ENCODE results near the gene SYTL3. TPM values are rescaled to one million over a fixed set of nuclear protein-coding genes. Genes with fewer than 3 reads are reported as not detected.

Gene SYTL3
- total and polyA plus RNA-seq, 8 donors, result 3.1 to 14.6 (median 5.3) TPM

DNA sequence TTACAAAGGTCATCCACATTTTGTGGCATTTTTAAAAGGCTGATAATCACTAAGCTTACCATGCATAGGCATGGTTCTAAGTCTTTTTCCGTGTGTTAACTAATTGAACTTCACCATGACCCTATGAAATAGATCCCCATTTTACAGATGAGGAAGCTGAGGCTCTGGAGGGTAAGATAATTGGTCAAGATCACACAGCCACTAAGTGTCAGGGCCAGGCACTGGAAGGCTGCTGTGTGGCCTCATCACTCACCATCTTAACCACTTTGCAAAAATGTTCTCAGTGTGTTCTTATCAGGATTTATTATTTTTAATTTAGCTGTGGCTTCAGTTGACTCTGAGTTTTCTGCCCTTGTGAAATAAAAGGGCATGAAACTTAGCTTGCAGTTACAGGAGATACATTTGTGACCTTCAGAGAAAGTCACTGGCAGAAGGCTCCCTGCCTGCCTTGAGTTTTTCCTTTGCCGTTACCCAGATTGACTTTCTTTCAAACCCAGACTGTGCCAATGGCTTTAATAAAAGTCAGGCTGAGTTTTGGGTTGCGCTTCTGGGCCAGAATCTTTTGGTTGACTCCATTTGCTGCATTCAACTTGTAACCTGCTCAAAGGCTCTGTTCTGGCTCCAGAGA is 87.3 kb downstream of the SYTL3 start:
- Histone ChIP-seq H3K4me1 (no peaks in the 10 kb centered on the region), H3K36me3 (peaks cover 0 to 6% (median 2%) of the 10 kb centered on the region in 4 donors), H3K27me3 (no peaks in the 10 kb centered on the region), H3K9me3 (peaks cover 0 to 21% (median 12%) of the 10 kb centered on the region in 4 donors), H3K4me3 (no peak overlapping the region), H3K27ac (no peak overlapping the region)
- 88 to 97% (median 92%) methylated on average over 3 of the region's 3 CpGs for WGBS, 5 donors
- no peak for DNase-seq
- intact Hi-C loops (cut with DNase I; ENCODE audit: low total_unique reads), result no loop called here
- TF ChIP-seq CTCF (IDR thresholded peaks at IDR 0.05) (no peak), POLR2AphosphoS5 (IDR thresholded peaks at IDR 0.05) (no peak), EP300 (IDR thresholded peaks at IDR 0.05) (no peak), POLR2A (IDR thresholded peaks at IDR 0.05) (no peak)

GRCh38 chr6:158737710-158738615 is 88.1 kb downstream of the SYTL3 start:
- intact Hi-C loops (cut with DNase I; ENCODE audit: low total_unique reads), result no loop called here
- no peak overlapping the region for H3K27ac ChIP-seq
- no peaks in the 10 kb centered on the region for H3K4me1 ChIP-seq
- H3K9me3 ChIP-seq, result peaks cover 0 to 21% (median 12%) of the 10 kb centered on the region in 4 donors
- TF ChIP-seq POLR2A (IDR thresholded peaks at IDR 0.05) (no peak), EP300 (IDR thresholded peaks at IDR 0.05) (no peak), CTCF (IDR thresholded peaks at IDR 0.05) (no peak), POLR2AphosphoS5 (IDR thresholded peaks at IDR 0.05) (no peak)
- no peaks in the 10 kb centered on the region for H3K27me3 ChIP-seq
- H3K36me3 ChIP-seq, result peaks cover 0 to 6% (median 4%) of the 10 kb centered on the region in 4 donors
- no peak for DNase-seq
- WGBS, 5 donors, result 74 to 89% (median 87%) methylated on average over 8 to 12 of the region's 12 CpGs
- no peak overlapping the region for H3K4me3 ChIP-seq

DNA sequence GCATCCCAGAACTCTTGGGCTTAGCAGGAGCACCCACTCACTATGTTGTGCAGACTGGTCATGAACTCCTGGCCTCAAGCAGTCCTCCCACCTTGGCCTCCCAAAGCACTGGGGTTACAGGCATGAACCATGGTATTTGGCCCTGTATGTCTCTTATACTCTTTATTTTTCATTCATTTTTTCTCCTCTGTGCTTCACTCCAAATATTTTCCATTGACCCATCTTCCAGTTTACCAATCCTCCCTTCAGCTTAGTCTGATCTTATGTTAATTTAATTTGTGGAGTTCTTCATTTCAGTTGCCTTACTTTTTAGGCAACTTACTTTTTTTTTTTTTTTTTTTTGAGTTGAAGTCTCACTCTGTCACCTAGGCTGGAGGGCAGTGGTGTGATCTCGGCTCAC is 89.8 kb downstream of the SYTL3 start:
- no peak overlapping the region for H3K27ac ChIP-seq
- H3K4me1 ChIP-seq, result no peaks in the 10 kb centered on the region
- no peak for DNase-seq
- H3K36me3 ChIP-seq, result peaks cover 0 to 4% (median 2%) of the 10 kb centered on the region in 4 donors
- H3K27me3 ChIP-seq, result no peaks in the 10 kb centered on the region
- no peak overlapping the region for H3K4me3 ChIP-seq
- H3K9me3 ChIP-seq, result peaks cover 0 to 8% (median 3%) of the 10 kb centered on the region in 4 donors
- TF ChIP-seq POLR2AphosphoS5 (IDR thresholded peaks at IDR 0.05) (no peak), CTCF (IDR thresholded peaks at IDR 0.05) (no peak), EP300 (IDR thresholded peaks at IDR 0.05) (no peak), POLR2A (IDR thresholded peaks at IDR 0.05) (no peak)
- intact Hi-C loops (cut with DNase I; ENCODE audit: low total_unique reads), result no loop called here
- 91 to 100% (median 97%) methylated on average over 1 of the region's 1 CpG for WGBS, 5 donors

DNA sequence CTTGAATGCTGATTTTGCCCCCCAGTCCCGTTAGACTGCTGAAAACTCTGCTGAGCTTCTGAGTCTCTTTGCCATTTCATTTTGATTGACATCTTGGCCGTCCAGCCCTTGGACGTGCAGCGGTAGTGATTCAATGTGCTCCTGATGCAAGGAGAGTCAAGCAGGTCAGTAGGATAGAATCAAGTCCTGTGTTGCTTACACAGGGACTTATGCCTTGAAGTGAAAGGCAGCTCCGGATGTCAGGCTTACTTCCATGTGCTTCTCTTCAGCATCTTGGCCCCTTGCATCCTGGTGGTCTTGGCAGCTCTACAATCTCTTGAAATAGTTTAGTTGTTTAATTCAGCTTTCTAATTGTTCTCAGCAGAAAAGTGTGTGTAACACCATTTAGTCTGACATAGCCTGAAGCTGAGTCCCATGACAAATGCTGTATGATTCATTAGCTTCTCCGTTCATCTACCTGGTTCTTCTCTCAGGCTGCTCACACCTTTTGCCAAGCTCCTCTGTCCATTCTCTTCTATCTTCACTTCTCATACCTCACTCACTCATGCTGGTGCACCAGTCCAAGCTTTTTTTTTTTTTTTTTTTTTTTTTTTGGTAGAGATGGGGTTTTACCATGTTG is 93.3 kb downstream of the SYTL3 start:
- Histone ChIP-seq H3K4me1 (no peaks in the 10 kb centered on the region), H3K27me3 (no peaks in the 10 kb centered on the region), H3K27ac (no peak overlapping the region), H3K4me3 (no peak overlapping the region), H3K36me3 (peaks cover 0 to 9% (median 4%) of the 10 kb centered on the region in 4 donors), H3K9me3 (peaks cover 0 to 8% (median 2%) of the 10 kb centered on the region in 4 donors)
- no peak for TF ChIP-seq POLR2A (IDR thresholded peaks at IDR 0.05)
- TF ChIP-seq CTCF (IDR thresholded peaks at IDR 0.05), result no peak
- no peak for TF ChIP-seq EP300 (IDR thresholded peaks at IDR 0.05)
- no peak for TF ChIP-seq POLR2AphosphoS5 (IDR thresholded peaks at IDR 0.05)
- DNase-seq, result no peak
- WGBS, 5 donors, result 76 to 91% (median 83%) methylated on average over 6 of the region's 6 CpGs
- intact Hi-C loops (cut with DNase I; ENCODE audit: low total_unique reads), result no loop called here

Data from stomach (tissue), 9 donors.